Femur (tissue), 1 donor: ENCODE results near the gene RNF225.
"Not testable (repeated sequence)": the region's sequence is repeated elsewhere in the genome, so short reads cannot be mapped to it uniquely, and the experiment has no call there.

Experiments used
- DNase-seq: peaks from one replicate; pipeline ENCODE4 v3.0.0-alpha.2; 2017

RNF225 gene

DNA sequence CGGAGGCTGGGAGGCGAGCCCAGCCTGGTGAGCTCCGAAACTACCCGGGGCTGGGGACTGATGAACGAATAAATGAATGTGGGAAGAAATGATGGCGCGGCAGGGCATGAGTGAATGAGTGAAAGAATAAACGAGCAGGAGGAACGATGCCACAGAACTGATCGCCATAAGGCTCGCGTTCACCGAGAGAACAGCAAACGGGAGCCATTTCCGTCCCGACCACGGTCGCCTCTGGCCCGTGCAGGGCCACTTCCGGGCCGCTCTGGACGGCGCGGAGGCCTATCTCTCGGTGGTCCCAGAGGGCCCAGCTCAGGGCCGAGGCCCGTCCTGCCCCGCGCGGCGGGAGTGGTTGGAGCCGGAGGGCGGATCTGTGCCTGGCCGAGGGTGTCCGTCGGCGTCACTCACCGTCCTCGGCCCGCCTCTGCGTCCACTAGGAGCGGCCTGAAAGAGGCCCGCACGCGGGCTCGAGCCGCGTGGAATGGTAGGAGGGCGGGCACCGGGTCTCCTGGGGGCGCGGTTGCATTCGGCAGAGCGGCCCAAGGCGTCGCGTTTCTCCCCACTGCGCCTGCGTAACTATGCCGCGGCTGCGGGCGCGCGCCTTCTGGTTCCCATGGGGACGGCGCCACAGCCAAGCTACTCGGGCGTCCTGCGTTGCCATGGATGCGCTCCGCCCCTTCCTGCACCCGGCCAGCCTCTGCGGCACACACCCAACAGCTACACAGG lies 33.0 kb upstream of the RNF225 start, which contains the start of gene ZNF497:
Gene ZNF497 (minus strand): TSS at position 480 of the 723 bp plus-strand sequence. CDS start 5,116 bp downstream, outside the sequence.
- peak; percentile 98 for DNase-seq

DNA sequence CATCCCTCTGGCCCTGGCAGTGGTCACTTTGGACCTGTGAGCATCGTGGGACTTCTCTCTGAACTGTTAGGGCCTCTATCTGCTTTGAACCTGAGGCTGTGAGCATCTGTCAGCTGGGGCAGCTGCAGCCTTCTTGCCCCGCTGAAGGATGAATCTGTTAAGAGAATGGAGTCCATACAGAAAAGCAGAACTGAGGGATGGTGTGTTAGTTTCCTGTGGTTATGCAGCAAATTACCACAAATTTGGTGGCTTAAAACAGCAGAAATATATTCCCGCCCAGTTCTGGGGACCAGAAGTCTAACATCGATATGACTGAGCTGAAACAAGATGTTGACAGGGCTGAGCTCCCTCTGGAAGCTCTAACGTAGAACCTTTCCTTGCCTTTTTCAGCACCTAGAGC lies 31.3 kb upstream of the RNF225 start:
- peak; percentile 12 for DNase-seq

- peak; percentile 15 for DNase-seq
These were observed 28.6 kb upstream of the RNF225 start for GRCh38 chr19:58366585-58367430.

DNA sequence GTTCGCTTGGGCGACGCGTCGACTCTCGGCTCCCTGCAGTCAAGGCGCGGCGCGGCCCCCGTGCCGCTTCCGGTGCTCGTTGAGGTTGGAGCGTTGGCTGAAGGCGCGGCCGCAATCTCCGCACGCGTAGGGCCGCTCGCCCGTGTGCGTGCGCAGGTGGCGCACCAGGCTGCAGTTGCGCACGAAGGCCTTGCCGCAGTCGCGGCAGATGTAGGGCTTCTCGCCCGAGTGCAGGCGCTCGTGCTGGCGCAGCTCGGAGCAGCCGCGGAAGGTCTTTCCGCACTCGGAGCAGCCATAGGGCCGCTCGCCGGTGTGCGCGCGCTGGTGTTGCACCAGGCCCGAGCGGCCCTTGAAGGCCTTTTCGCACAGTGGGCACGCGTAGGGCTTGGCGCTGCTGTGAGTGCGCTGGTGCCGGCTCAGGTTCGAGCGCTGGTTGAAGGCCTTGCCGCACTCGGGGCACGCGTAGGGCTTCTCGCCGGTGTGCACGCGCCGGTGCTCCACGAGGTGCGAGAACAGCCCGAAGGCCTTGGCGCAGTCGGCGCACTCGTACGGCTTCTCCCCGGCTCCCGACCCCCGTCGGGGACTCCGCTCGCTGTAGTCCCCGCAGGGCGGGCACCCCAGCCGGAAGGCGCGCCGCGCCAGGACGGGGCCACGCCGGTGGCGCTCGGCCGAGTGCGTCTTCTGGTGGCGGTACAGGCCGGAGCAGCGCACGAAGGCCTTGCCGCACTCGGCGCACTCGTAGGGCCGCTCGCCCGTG lies 27.6 kb upstream of the RNF225 start:
- DNase-seq = peak; percentile 10

DNA sequence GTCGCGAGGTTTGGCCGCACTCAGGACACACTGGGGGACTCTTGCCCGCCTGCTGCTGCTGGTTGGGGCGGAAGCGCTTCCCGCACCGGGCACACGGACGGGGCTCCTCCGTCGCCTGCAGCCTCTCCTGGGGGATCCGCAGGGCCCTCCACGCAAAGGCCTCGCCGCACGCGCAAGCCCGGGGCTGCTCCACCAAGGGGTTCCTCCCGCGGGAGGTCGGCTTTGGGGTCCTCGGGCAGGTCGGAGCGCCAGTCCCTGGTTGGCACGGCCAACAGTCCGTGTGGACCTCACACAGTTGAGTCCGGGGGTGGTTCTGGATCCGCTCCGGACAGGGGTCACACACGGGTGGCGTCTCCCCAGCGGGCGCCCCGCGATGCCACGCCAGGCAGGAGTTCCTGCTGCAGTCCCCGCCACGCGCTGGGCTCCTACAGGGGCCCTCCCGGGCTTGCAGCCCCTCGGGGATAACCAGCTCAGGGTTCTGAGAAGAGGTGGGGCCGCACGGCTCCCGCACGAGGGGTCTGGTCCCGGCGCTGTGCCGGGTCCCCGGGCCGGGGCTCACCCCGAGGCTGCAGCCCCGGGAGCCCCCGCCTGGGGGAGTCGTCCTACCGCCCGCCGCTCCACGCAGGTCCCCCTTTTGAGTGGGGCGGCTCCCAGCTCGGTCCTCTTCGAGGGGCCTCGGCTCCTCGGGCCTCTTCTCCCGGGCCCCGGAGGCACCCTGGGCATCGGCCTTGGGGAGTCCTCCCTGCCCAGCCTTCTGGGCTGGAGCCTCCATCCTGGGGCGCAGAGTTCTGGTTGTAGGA lies 26.7 kb upstream of the RNF225 start:
- DNase-seq = peak; percentile 9

DNA sequence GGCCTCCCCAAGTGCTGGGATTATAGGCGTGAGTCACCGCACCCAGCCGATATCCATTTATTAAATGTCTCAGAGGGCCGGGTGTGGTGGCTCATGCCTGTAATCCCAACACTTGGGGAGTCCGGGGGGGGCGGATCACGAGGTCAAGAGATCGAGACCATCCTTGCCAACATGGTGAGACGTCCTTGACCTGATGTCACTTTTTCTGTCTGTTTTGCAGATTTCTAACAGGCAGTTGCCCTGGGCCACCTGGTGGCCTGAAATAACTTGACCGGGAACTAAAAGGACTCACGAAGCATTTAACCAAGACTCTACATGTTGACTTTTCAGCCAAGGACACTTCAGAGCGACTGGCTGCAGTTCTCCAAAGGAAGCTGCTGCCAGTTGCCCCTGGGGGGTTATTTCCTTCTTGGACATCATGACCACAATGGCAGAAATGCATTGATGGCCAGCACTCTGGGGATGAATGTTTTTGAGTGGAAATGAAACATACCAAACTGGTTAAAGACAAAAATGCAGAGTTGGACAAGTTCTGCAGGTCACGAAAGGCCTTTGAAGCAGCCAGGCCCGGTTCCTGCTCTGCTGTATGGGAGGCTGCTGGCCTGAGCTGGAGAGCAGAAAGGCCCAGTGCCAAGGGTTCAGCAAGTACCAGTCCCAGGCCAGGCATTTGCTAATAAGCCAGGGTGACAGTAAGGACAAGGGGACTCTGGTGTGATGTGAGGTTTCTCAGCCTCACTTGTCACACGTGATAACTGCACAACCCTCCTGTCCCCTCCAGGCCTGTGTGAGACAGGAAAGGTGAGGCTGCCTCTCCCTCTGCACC lies 22.9 kb upstream of the RNF225 start:
- no peak for DNase-seq

- DNase-seq = no peak
These were observed 21.3 kb upstream of the RNF225 start for GRCh38 chr19:58374200-58374599.

GRCh38 chr19:58376724-58377123 lies 18.7 kb upstream of the RNF225 start:
- DNase-seq = not testable (repeated sequence)

- DNase-seq = peak; percentile 17
These were observed 16.2 kb upstream of the RNF225 start for GRCh38 chr19:58379246-58379645.

DNA sequence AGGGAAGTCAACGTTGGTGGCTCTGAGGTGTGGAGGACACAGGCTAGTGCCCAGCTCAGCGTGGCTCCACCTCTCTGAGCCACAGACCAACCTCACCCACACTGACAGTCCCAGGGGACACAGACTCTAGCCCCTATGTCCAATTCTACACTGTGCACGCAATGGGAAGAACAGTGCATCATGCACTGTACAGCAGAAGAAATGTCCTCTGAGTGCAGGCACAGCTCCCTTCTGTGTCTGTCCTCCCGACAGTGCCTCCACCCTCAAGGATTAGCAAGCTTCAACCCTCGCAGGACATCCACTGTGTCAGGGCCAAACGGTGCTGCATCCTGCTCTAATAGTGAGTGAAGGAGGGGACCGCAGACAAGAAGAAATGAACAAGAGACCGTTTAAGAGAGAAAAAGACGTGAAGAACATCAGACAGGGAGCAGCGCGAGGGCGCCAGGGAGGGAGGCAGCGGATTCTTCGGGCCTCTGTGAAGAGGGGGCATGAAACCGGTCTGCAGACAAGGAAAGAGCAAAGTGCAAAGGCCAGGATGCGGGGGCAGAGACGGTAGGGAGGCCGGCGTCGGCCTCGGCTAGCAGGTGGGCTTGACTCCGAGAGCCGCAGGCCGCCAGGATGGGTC lies 15.3 kb upstream of the RNF225 start:
- no peak for DNase-seq

DNA sequence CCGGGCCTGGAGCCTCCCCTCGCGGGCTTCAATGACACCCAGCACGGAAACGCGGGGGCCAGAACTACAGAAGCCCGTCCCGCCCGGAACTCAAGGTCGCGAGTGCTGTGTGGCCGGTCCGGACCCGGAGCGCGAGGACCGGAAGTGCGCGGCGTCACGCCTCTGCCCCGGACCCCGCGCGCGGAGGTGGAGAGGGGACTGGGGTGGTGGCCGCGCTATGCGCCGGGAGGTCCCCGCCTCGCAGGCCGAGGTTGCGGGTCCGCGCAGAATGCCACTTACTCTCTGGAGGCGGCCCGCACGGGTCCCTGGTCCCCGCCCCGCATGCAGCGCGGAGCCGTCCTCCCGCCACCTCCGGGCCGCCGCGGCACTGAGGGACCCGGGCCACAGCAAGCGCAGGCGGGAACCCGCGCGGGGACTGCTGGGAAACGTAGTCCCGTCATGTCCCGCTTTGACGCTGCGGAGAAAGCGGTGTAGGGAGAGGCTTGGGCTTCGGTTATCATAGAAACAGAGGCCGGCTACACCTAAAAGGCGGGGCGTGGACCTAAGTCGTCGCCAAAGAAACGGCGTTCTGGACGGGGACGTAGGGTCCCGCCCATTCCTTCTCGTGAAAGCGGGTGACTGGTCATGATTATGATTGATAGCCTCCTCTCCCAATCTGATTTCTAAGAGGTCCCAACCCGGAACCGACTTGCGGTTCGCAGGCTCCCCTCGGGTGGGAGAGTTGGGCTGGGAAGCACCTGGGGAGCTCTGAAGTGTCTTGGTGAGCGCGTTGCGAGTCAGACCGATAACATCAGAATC lies 14.6 kb upstream of the RNF225 start, which contains the start of gene ZNF837:
Gene ZNF837 (minus strand): TSS at position 369 of the 798 bp plus-strand sequence. CDS start 11,698 bp downstream, outside the sequence.
- DNase-seq = peak; percentile 99

GRCh38 chr19:58381460-58382212 lies 13.8 kb upstream of the RNF225 start:
- DNase-seq = peak; percentile 25

DNA sequence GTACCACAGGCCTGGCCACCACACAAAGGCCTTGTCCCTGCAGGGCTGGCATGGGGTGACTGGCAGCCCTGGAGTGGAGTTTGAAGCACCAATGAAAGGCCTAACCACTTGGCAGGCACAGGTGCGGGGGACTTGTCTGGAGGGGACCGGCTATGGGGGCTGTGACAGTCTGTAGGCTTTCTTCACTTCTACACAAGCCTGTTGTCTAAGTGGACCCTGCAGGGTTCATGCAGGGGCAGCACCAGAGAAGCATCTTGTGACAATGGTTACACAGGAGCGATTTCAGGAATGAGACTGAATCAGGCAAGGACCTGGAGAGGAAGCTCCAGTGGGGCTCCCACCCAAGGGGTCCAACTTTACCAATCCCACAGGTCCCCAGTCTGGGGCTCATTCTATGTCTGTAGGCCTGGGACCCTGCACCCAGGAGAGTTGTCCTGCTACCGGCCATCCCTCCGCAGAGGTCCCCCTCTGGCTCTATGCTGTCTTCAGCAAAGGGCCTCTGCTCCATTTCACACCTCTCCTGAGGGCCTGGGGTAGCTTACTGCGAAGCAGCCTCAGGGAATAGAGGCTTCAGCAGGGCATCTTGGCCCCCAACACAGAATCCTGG lies 12.4 kb upstream of the RNF225 start:
- peak; percentile 22 for DNase-seq

- DNase-seq = peak; percentile 19
These were observed 10.1 kb upstream of the RNF225 start for GRCh38 chr19:58385313-58385890.

DNA sequence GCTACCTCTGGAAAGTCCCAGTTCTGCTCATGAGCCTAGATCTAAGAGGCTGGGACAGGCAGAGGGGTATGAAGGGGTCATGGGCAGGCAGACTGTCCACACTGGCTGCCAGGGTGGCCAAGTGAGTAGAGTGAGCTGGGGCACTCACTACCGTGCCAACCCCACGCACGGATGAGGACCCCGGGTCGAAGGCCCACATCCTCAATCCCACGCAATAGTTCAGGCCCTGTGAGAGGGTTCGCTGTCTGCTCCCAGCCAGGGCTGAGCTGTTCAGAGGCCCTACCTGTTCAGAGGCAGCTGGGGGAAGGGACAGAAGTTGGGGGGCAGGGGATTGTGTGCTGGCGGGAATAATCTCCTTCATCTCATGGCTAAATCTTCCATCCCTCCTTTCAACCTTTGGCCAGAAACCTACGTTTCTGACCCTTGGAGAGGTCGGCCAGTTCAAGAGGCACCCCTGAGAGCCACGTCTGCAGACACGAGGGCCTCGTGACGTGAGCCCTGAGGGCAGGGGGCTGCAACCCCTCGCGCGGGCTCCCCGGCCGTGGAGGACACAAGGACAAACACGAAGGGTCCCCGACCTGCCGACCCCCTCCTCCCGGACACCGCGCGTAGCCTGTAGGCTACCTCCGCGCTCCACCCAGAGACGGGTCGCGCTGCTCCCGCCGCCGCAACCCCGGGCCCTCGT lies 9.4 kb upstream of the RNF225 start:
- peak; percentile 45 for DNase-seq

DNA sequence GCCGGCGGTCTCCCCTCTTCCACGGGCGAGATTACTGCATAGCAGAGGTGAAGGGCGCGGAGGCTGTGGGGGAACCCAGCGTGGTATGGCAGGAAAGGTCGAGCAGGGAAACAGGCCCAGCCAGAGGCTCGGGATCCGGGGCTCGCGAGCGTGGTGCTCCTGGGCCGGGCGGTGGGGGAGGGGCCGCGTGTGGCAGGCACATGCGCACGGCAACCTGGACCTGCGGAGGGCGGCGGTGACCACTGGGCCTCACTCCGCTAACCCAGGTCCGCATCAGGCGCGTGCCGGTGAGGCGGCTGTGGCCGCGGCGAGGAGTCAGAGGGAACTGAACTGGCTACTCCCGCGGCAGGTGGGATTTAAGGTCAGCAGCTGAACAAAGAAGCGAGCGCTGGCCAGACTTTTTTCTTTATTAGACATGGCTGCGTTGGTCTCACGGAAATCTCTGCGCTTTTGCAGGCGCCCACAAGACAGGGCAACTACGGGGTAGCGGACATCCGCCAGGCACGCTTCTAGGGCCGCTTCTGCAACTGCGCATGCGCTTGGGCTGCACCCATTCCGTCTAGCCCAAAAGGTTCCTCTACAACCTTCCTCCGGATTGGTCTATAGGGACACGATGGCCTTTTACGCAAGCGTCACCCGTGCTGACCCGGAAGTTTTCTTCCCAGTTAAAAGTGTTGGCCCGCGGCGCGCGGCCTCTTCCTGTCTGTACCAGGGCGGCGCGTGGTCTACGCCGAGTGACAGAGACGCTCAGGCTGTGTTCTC lies 8.7 kb upstream of the RNF225 start, which contains the start of gene RPS5:
Gene RPS5 (plus strand): TSS at position 694 of the 762 bp plus-strand sequence. CDS start 869 bp downstream, outside the sequence.
- DNase-seq = peak; percentile 98
